Mucosa of rectum (tissue), 2 donors: ENCODE data around the gene ILRUN.
"Not testable (repeated sequence)": the region's sequence is repeated elsewhere in the genome, so short reads cannot be mapped to it uniquely, and the experiment has no call there.

Experiments
- H3K27ac ChIP-seq, 2 donors: one replicate each; pipeline ENCODE4 v1.7.0; 2013; ENCODE audit warnings: inconsistent platforms in 2 of 2, low read depth in 2 of 2, low read length in 2 of 2
- H3K27me3 ChIP-seq, 2 donors: one replicate each; pipeline ENCODE4 v1.7.0; 2013; ENCODE audit warnings: low read length in 2 of 2; ENCODE audit not compliant: control insufficient read depth in 2 of 2, insufficient read depth in 2 of 2
- H3K36me3 ChIP-seq, 2 donors: one replicate each; pipeline ENCODE4 v1.7.0; 2013; ENCODE audit warnings: low read length in 2 of 2; ENCODE audit not compliant: control insufficient read depth in 2 of 2, insufficient read depth in 2 of 2
- H3K4me1 ChIP-seq, 2 donors: one replicate each; pipeline ENCODE4 v1.7.0; 2013; ENCODE audit warnings: low read length in 2 of 2, mild to moderate bottlenecking in 1 of 2; ENCODE audit not compliant: control insufficient read depth in 2 of 2, insufficient read depth in 2 of 2
- H3K4me3 ChIP-seq, 2 donors: one replicate each; pipeline ENCODE4 v1.7.0; 2013; ENCODE audit warnings: low read length in 2 of 2
- H3K9ac ChIP-seq, 2 donors: one replicate each; pipeline ENCODE4 v1.7.0; 2013; ENCODE audit warnings: low read length in 2 of 2, low read depth in 1 of 2, mild to moderate bottlenecking in 1 of 2
- H3K9me3 ChIP-seq, 2 donors: one replicate each; pipeline ENCODE4 v1.7.0; 2013; ENCODE audit warnings: low read length in 2 of 2; ENCODE audit not compliant: control insufficient read depth in 2 of 2
- donor health status: healthy.
- donor health status: Normal muscosa, but diverticular disease.

The ILRUN gene

DNA sequence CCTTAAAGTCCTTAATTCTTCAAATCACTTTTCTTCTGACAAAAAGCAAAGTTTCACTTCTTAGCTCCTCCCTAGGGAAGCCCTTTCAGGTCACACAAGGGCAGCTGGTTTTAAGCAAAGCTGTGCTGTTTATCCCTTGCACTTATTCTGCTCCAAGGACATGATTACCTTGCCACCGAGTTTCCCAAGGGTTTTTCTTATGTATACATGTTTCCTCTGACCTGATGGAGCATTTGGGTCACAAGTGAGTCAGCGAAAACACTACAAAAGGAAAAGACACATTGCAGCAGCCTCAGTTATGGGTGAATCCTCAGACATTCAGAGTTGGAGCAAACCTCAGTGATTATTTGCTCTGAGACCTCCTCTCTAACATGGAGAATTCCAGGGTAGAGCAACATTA lies 26.6 kb upstream of the ILRUN start:
- H3K27me3 ChIP-seq = no peaks in the 10 kb centered on the region
- no peak overlapping the region for H3K9ac ChIP-seq
- no peaks in the 10 kb centered on the region for H3K9me3 ChIP-seq
- H3K36me3 ChIP-seq = no peaks in the 10 kb centered on the region
- H3K4me1 ChIP-seq = no peaks in the 10 kb centered on the region
- no peak overlapping the region for H3K4me3 ChIP-seq
- no peak overlapping the region for H3K27ac ChIP-seq

DNA sequence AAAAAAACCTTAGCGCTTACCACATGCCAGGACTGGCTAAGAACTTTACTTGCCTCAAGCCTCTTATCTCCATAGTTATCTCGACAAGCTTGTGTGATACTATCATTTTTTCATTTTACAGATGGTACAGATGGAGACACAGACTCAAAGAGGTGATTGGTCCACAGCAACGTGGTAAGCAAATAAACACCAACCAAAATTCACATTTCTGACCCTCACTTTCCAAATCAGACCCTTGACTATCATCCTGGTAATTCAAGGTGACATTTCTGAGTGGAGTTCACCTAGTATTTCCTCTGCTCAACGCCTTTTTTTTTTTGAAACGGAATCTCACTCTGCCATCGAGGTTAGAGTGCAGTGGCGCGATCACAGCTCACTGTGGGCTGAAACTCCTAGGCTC lies 25.9 kb upstream of the ILRUN start:
- H3K36me3 ChIP-seq = no peaks in the 10 kb centered on the region
- no peaks in the 10 kb centered on the region for H3K9me3 ChIP-seq
- no peak overlapping the region for H3K27ac ChIP-seq
- no peak overlapping the region for H3K4me3 ChIP-seq
- H3K27me3 ChIP-seq = no peaks in the 10 kb centered on the region
- no peaks in the 10 kb centered on the region for H3K4me1 ChIP-seq
- H3K9ac ChIP-seq = no peak overlapping the region

DNA sequence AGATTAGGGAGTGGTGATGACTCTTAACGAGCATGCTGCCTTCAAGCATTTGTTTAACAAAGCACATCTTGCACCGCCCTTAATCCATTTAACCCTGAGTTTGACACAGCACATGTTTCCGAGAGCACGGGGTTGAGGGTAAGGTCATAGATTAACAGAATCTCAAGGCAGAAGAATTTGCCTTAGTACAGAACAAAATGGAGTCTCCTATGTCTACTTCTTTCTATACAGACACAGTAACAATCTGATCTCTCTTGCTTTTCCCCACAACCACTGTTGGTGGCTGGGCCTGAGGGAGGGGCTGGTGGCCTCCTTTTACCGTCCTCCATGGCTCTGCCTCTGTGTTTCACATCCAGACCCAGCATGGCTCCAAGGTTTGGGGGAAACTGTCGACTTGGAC lies 23.6 kb upstream of the ILRUN start:
- H3K9ac ChIP-seq, H3K36me3 ChIP-seq, H3K27ac ChIP-seq, H3K27me3 ChIP-seq, H3K4me3 ChIP-seq, H3K9me3 ChIP-seq, H3K4me1 ChIP-seq: not testable (repeated sequence)

DNA sequence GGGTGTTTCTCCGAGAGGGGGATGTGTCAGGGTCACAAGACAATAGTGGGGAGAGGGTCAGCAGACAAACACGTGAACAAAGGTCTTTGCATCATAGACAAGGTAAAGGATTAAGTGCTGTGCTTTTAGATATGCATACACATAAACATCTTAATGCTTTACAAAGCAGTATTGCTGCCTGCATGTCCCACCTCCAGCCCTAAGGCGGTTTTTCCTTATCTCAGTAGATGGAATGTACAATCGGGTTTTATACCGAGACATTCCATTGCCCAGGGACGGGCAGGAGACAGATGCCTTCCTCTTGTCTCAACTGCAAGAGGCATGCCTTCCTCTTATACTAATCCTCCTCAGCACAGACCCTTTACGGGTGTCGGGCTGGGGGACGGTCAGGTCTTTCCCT lies 23.1 kb upstream of the ILRUN start:
- not testable (repeated sequence) for H3K4me1 ChIP-seq, H3K27ac ChIP-seq, H3K9ac ChIP-seq, H3K27me3 ChIP-seq, H3K9me3 ChIP-seq, H3K4me3 ChIP-seq, H3K36me3 ChIP-seq

DNA sequence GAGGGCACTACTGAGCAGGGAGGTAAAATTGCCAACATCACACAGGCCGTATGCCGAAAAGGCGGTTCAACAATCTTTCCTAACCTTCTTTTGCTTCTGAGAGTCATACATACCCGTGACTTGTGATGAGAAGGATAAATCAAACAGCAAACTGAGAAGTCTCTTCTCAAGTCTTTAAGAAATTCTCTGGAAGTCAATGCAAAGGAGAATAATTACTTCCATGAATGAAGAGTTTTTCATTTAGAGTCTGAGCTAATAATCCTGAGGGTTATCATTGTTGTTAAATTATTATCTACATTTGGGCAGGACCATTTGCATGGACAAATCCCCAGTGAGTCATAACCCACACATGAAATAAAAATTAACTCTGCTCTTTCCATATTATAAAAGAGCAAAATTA lies 22.4 kb upstream of the ILRUN start:
- no peaks in the 10 kb centered on the region for H3K27me3 ChIP-seq
- no peaks in the 10 kb centered on the region for H3K36me3 ChIP-seq
- no peak overlapping the region for H3K9ac ChIP-seq
- no peak overlapping the region for H3K27ac ChIP-seq
- H3K9me3 ChIP-seq = no peaks in the 10 kb centered on the region
- H3K4me1 ChIP-seq = no peaks in the 10 kb centered on the region
- no peak overlapping the region for H3K4me3 ChIP-seq

DNA sequence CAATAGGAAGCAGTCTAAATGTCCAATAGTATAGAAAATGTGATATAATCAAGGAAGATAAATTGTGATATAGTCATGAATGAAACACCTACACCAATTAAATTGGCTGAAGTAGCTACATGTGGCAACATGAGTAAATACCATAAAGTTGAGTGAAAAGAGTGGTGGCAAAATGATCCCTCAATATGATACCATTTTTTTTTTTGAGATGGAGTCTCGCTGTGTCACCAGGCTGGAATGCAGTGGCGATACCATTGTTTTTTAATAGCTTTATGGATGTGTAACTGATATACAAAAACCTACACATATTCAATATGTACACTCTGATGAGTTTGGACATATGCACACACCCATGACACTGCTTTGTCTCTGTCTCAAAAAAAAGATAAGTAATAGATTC lies 20.9 kb upstream of the ILRUN start:
- Histone ChIP-seq H3K27me3 (no peaks in the 10 kb centered on the region), H3K9ac (no peak overlapping the region), H3K4me3 (no peak overlapping the region), H3K9me3 (no peaks in the 10 kb centered on the region), H3K27ac (no peak overlapping the region), H3K4me1 (no peaks in the 10 kb centered on the region), H3K36me3 (no peaks in the 10 kb centered on the region)

DNA sequence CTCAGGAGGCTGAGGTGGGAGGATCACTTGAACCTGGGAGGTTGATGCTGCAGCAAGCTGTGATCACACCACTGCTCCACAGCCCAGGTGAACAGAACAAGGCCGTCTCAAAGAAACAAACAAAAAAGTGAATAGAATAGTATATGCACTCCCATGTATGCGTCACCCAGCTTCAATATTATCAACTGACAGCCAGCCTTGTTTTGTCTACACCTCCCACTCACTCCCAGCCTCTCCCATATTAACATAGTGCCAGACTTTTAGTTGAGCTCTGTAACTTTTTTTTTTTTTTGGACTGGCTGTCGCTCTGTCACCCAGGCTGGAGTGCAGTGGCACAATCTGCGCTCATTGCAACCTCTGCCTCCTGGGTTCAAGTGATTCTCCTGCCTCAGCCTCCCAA lies 18.1 kb upstream of the ILRUN start:
- H3K4me3 ChIP-seq = no peak overlapping the region
- no peaks in the 10 kb centered on the region for H3K27me3 ChIP-seq
- H3K36me3 ChIP-seq = no peaks in the 10 kb centered on the region
- no peaks in the 10 kb centered on the region for H3K4me1 ChIP-seq
- H3K9me3 ChIP-seq = no peaks in the 10 kb centered on the region
- no peak overlapping the region for H3K9ac ChIP-seq
- no peak overlapping the region for H3K27ac ChIP-seq

DNA sequence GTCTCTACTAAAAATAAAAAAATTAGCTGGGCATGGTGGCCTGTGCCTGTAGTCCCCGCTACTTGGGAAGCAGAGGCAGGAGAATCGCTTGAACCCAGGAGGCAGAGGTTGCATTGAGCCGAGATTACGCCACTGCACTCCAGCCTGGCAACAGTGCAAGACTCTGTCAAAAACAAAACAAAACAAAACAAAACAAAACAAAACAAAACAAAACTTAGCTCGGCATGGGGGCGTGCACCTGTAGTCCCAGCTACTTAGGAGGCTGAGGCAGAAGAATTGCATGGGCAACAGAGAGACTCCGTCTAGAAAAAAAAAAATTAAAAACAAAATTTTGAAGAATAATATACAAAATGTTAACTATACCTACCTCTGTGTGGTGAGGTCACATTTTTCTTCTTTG lies 16.3 kb upstream of the ILRUN start:
- H3K36me3 ChIP-seq, H3K27ac ChIP-seq, H3K27me3 ChIP-seq, H3K9ac ChIP-seq, H3K4me3 ChIP-seq, H3K9me3 ChIP-seq, H3K4me1 ChIP-seq: not testable (repeated sequence)

DNA sequence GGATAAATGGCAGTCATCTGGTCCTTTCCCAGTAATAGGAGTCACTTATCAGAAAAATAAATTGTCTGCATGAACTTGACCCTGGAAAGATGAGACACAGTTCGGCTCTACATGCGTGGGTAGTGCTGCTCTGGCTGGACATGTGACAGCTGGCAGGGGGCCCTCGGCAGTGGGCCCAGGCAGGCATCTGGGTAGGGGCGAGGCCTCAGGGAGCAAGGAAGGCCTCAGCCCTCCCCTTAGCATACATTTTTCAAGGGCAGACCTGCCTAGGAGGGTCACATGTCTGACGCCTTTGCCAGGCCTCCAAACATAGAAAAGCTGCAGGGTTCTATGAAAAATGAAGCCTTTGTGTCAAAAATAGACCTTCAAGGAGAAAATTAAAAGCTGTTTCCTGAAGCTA lies 12.8 kb upstream of the ILRUN start:
- H3K9me3 ChIP-seq = no peaks in the 10 kb centered on the region
- H3K9ac ChIP-seq = no peak overlapping the region
- no peaks in the 10 kb centered on the region for H3K27me3 ChIP-seq
- no peak overlapping the region for H3K4me3 ChIP-seq
- H3K27ac ChIP-seq = no peak overlapping the region
- no peaks in the 10 kb centered on the region for H3K36me3 ChIP-seq
- H3K4me1 ChIP-seq = no peaks in the 10 kb centered on the region

DNA sequence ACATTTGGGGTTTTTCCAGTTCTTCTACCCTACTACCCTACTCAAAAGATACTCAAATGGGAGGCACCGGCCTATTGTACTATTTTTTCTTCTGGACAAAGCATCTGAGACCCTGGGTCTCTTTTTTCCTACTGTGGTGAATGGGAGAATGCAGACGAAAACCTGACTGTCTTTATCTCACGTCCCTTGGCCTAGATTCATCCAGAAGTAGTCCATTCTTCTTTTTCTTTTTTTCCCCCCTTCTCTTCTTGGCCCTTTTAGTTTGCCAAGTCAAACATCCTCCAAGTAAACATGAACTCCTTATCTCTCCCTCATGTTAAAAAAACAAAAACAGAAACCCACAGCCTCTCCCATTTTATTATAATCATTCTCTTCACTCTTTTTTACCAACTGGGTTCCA lies 8.7 kb upstream of the ILRUN start:
- Histone ChIP-seq H3K4me3 (no peak overlapping the region), H3K36me3 (no peaks in the 10 kb centered on the region), H3K27ac (no peak overlapping the region), H3K27me3 (no peaks in the 10 kb centered on the region), H3K4me1 (no peaks in the 10 kb centered on the region), H3K9me3 (no peaks in the 10 kb centered on the region), H3K9ac (no peak overlapping the region)

DNA sequence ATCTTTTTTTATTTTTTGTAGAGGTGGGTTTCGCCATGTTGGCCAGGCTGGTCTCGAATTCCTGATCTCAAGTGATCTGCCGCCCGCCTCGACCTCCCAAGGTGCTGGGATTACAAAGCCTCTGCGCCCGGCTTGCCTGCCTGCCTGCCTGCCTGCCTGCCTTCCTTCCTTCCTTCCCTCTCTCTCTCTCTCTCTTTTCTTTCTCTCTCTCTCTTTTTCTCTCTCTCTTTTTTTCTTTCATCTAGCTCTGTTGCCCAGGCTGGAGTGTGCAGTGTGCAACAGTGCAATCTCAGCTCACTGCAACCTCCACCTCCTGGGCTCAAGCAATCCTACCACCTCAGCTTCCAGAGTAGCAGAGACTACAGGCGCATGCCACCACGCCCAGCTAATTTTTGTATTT lies 4.6 kb upstream of the ILRUN start:
- Histone ChIP-seq H3K36me3 (no peaks in the 10 kb centered on the region), H3K27ac (no peak overlapping the region), H3K4me1 (no peaks in the 10 kb centered on the region), H3K27me3 (no peaks in the 10 kb centered on the region), H3K4me3 (no peak overlapping the region), H3K9me3 (no peaks in the 10 kb centered on the region), H3K9ac (no peak overlapping the region)
